Esophagus squamous epithelium (tissue), 5 donors: Measurements from ENCODE around the gene FBXL12. TPM values are rescaled to one million over a fixed set of nuclear protein-coding genes. Genes with fewer than 3 reads are reported as not detected.
A peak's percentile ranks its signal among the peaks of the same experiment; 100 is the strongest.

ENCODE experiments used
- DNase-seq: peaks from one replicate; lab custom pipeline; 2025; lab: John Stamatoyannopoulos, UW
- H3K27ac ChIP-seq, 4 donors: fragments of 200-600 bp; sonication (generic); one replicate each; pipeline ENCODE4 v1.5.1; 2016 to 2019; ENCODE audit warnings: mild to moderate bottlenecking in 1 of 4
- H3K27me3 ChIP-seq, 4 donors: fragments of 200-600 bp; sonication (generic); 1 replicate in 3 of 4; 2 replicates in 1 of 4; pipeline versions ENCODE4 v1.5.1 to v1.6.0; 2017 to 2021; ENCODE audit warnings: antibody characterized with exemption in 1 of 4
- H3K36me3 ChIP-seq, 3 donors: fragments of 200-600 bp; sonication (generic); one replicate each; pipeline ENCODE4 v1.5.1; 2016 to 2019
- H3K4me1 ChIP-seq, 3 donors: fragments of 200-600 bp; sonication (generic); one replicate each; pipeline ENCODE4 v1.5.1; 2017 to 2019
- H3K4me3 ChIP-seq, 4 donors: fragments of 200-600 bp; sonication (generic); 1 replicate in 3 of 4; 2 replicates in 1 of 4; pipeline ENCODE4 v1.5.1; 2016 to 2019; ENCODE audit warnings: mild to moderate bottlenecking in 2 of 4, moderate library complexity in 1 of 4
- H3K9me3 ChIP-seq, 3 donors: fragments of 200-600 bp; sonication (generic); one replicate each; pipeline ENCODE4 v1.5.1; 2016 to 2019
- POLR2A ChIP-seq, 4 donors: fragments of 450-650 bp; IDR thresholded peaks; one replicate each; pipeline ENCODE4 v1.6.1; 2017; ENCODE audit warnings: antibody characterized with exemption in 4 of 4, mild to moderate bottlenecking in 4 of 4, moderate library complexity in 3 of 4
- WGBS, 2 donors: methylation state at CpG; one replicate each; pipeline ENCODE4 v1.1.5; 2018; 5-methylcytosine and 5-hydroxymethylcytosine counted together
- intact Hi-C: fragments of 100-400 bp; cut with DNase I; formaldehyde crosslinking; loops from one replicate; pipeline ENCODE4 v1.15.0; 2022
- total RNA-seq, 4 donors: library from RNA; depleted of rRNA; stranded (reverse); fragments of >200 nt; gene quantifications; one replicate each; pipeline ENCODE4 v1.1.0, GENCODE V29; 2016
- TF ChIP-seq, protein P1 (sequence below), 6 experiments: fragments of 450-650 bp in 4 of 6; fragments of 200-600 bp in 2 of 6; sonication (generic) in 2 of 6; IDR thresholded peaks; one replicate each; pipeline ENCODE4 v1.5.1; 2016 to 2019; ENCODE audit warnings: antibody characterized with exemption in 6 of 6, mild to moderate bottlenecking in 4 of 6, moderate library complexity in 4 of 6
- donor health status: DM: yes; HTN: yes; CAD: no.

The FBXL12 gene
- total RNA-seq, 4 donors from 2014 or later = 6.9 to 20.0 (median 13.7) TPM

DNA sequence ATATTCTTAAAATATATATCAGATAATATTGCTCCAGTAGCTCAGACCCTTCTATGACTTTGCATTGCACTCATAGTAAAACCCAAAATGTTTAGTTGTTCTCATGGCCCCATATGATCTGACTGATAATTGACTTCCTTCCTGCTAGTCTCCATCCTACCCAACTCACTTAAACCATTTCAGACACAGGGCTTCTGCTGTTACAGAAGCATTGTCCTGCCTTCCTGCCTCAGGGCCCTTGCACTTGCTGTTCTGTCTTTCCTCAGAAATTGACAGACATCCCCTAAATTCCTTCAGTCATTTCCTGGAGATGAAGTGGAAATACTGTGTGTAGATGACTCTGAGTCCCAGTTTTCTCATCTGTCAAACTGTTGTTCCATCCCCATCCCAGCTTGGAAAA lies 19.7 kb downstream of the FBXL12 start:
- TF ChIP-seq POLR2A (IDR thresholded peaks at IDR 0.05) = no peak
- TF ChIP-seq, protein P1, sequence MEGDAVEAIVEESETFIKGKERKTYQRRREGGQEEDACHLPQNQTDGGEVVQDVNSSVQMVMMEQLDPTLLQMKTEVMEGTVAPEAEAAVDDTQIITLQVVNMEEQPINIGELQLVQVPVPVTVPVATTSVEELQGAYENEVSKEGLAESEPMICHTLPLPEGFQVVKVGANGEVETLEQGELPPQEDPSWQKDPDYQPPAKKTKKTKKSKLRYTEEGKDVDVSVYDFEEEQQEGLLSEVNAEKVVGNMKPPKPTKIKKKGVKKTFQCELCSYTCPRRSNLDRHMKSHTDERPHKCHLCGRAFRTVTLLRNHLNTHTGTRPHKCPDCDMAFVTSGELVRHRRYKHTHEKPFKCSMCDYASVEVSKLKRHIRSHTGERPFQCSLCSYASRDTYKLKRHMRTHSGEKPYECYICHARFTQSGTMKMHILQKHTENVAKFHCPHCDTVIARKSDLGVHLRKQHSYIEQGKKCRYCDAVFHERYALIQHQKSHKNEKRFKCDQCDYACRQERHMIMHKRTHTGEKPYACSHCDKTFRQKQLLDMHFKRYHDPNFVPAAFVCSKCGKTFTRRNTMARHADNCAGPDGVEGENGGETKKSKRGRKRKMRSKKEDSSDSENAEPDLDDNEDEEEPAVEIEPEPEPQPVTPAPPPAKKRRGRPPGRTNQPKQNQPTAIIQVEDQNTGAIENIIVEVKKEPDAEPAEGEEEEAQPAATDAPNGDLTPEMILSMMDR (IDR thresholded peaks at IDR 0.05) = no peak
- H3K27ac ChIP-seq = no peak overlapping the region
- H3K4me3 ChIP-seq = no peak overlapping the region
- H3K36me3 ChIP-seq = no peaks in the 10 kb centered on the region
- intact Hi-C loops = loop anchor here (5.0 kb wide), 1 partner anchor 172 kb away; no protein-coding TSS in a partner anchor
- H3K9me3 ChIP-seq = no peaks in the 10 kb centered on the region
- H3K4me1 ChIP-seq = peaks cover 0 to 32% (median 3%) of the 10 kb centered on the region in 3 donors
- H3K27me3 ChIP-seq = no peaks in the 10 kb centered on the region
- DNase-seq = no peak

DNA sequence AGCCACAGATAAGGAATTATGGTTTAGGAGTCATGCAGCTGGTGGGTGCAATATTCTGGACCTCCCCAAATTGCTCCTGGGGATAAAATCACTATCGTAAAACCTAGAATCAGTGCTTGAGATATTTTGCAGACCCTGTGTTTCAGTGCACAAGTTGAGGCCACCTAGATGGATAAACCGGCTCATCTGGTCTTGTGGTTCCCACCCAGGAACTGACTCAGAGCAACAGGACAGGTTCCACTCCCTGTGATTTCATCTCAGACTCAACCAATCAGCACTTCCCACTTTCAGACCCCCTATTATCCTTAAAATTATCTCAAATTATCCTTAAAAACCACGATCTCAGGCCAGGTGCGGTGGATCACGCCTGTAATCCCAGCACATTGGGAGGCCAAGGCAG lies 21.0 kb downstream of the FBXL12 start:
- intact Hi-C loops = loop anchor here (5.0 kb wide), 1 partner anchor 171 kb away; no protein-coding TSS in a partner anchor
- no peaks in the 10 kb centered on the region for H3K27me3 ChIP-seq
- DNase-seq = no peak
- H3K9me3 ChIP-seq = no peaks in the 10 kb centered on the region
- WGBS, 2 donors = 31 to 70% methylated on average over 2 to 5 of the region's 5 CpGs
- TF ChIP-seq POLR2A (IDR thresholded peaks at IDR 0.05) = no peak
- TF ChIP-seq, protein P1 (IDR thresholded peaks at IDR 0.05) = no peak
- H3K36me3 ChIP-seq = no peaks in the 10 kb centered on the region
- H3K27ac ChIP-seq = peak overlapping the region in 3 of 4 donors; percentile 24 to 79 (median 77)
- H3K4me3 ChIP-seq = no peak overlapping the region
- H3K4me1 ChIP-seq = peaks cover 0 to 36% (median 3%) of the 10 kb centered on the region in 3 donors

DNA sequence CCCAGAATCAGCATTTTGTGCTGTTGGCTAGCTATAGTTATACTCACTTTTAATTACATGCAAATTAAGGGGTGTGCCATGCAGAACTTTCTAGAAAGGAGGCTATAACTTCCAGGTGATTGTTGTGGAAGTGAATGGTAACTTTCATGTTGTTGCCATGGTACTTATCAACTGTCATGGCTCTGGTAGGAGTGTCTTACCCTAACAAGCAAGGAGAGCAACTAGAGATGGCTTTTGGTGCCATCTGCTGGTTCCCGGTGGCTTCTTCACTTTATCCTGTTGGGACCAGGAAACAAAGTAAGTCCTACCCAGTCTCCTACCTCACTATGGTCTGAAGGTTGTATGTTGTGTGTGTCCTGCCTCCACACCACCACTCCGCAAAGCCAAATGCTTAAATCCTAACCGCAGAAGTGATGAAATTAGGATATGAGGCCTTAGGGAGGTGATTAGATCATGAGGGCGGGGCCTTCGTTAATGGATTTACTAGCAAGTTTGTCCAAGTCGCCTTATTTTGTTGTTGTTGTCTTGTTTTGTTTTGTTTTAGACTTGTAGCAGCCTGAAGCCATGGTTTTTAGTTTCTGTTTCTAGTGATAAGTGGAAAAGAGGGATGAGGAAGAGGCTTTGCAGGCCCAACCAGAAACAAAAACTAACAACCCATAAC lies 22.6 kb downstream of the FBXL12 start:
- H3K27ac ChIP-seq = peak overlapping the region; percentile 7 to 79 (median 56)
- no peaks in the 10 kb centered on the region for H3K9me3 ChIP-seq
- peak; percentile 16 for DNase-seq
- peaks cover 0 to 40% (median 3%) of the 10 kb centered on the region in 3 donors for H3K4me1 ChIP-seq
- 27 to 40% methylated on average over 6 of the region's 6 CpGs for WGBS, 2 donors
- TF ChIP-seq, protein P1 (IDR thresholded peaks at IDR 0.05) = peak; percentile 67 to 87 (median 82)
- TF ChIP-seq POLR2A (IDR thresholded peaks at IDR 0.05) = no peak
- intact Hi-C loops = loop anchor here (5.0 kb wide), 1 partner anchor 169 kb away; no protein-coding TSS in a partner anchor
- H3K27me3 ChIP-seq = no peaks in the 10 kb centered on the region
- no peaks in the 10 kb centered on the region for H3K36me3 ChIP-seq
- no peak overlapping the region for H3K4me3 ChIP-seq

DNA sequence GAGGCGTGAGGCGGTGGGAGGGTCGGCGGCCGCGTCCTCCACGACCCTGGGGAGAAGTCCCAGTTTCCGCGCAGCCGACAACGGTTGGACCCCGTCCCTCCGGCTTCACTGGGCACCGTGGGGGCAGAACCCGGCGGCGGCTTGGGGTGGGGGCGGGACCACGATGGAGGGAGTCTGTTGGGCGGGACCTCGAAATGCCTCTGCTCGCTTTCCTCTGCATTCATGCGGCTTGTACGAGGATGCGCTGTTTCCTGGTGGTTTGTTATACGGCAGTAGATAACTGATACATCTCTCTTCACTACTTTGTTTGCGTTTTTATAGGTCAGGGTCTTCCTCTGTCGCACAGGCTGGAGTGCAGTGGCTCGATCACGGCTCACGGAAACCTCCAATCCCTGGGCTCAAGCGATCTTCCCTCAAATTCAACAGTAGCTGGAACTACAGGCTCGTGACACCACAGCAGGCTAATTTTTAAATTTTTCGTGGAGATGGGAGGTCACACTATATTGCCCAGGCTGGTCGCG lies 25.7 kb downstream of the FBXL12 start:
- no peaks in the 10 kb centered on the region for H3K36me3 ChIP-seq
- 26 to 74% methylated on average over 9 to 19 of the region's 36 CpGs for WGBS, 2 donors
- TF ChIP-seq, protein P1 (IDR thresholded peaks at IDR 0.05) = no peak
- DNase-seq = no peak
- H3K27me3 ChIP-seq = no peaks in the 10 kb centered on the region
- H3K9me3 ChIP-seq = no peaks in the 10 kb centered on the region
- peak overlapping the region; percentile 93 to 98 (median 97) for H3K27ac ChIP-seq
- intact Hi-C loops = no loop called here
- H3K4me1 ChIP-seq = peaks cover 3 to 48% (median 7%) of the 10 kb centered on the region in 3 donors
- H3K4me3 ChIP-seq = peak overlapping the region; percentile 55 to 74 (median 69)
